ENCODE measurements around the gene SLC24A4.
"Not testable (repeated sequence)": the region's sequence is repeated elsewhere in the genome, so short reads cannot be mapped to it uniquely, and the experiment has no call there.

The SLC24A4 gene

DNA sequence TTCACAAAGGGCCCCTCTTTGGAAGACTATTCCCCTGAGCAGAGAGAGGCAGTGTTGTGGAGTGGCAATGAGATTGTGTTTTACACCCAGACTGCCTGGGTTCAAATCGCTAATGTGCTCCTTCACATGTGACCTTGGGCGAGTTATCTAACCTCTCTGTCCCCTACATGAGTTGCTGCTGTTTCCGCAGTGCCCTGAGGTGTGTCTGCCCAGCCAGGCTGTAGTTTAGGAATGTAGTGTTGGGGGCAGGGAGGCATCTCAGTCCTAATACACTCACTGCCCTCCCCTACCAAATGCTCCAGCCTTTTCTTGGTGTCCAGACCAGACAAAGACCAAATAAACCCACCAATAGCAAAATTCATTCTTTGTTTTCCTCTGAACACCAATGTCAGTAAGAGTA is 78.6 kb downstream of the SLC24A4 start:
- no peak for DNase-seq (ENCODE audit: low read depth)
- TF ChIP-seq CTCF (conservative IDR thresholded peaks at IDR 0.05; ENCODE audit: control insufficient read depth, insufficient read depth, low read depth, low read length) = no peak
- H3K4me3 ChIP-seq (ENCODE audit: control insufficient read depth, low read depth, low read length) = no peak overlapping the region

GRCh38 chr14:92402500-92402899 is 79.5 kb downstream of the SLC24A4 start:
- not testable (repeated sequence) for DNase-seq (ENCODE audit: low read depth); H3K4me3 ChIP-seq (ENCODE audit: control insufficient read depth, low read depth, low read length)

DNA sequence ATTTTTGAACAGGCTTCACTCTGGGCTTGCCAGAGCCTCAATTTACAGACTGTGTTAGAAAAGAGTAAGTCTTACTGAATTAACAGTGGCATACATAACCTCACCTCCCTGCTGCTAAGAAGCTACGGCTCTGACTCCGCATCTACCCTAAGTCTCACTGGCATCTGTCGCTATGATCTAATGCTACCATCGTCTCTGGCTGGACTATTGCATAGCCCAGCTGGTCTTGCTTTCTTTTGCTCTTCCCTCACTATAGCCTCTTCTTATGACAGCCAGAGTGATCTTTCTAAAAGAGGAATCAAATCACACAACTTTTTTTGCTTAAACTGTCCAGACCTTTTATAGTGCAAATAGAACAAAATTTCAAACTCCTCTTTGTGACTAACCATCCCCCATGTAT is 81.1 kb downstream of the SLC24A4 start:
- H3K4me3 ChIP-seq (ENCODE audit: control insufficient read depth, low read depth, low read length) = no peak overlapping the region
- no peak for DNase-seq (ENCODE audit: low read depth)
- TF ChIP-seq CTCF (conservative IDR thresholded peaks at IDR 0.05; ENCODE audit: control insufficient read depth, insufficient read depth, low read depth, low read length) = no peak

DNA sequence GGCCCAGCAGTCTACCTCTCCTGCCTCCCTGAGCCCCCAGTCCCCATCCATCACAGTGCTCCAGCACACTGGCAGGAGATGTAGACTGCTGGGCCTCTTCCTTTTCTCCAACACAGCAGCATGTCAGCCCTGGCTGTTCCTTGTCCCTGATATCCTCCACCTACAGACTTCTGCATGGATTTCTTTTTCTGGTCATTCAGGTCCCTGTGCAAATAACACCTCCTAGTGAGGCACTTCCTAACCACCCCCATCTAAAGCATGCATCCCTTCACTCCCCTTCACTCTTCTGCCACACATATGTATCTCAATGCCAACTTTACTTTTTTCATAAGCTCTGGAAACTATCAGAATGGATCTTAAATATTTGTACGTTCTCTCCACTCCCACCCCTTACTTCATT is 81.5 kb downstream of the SLC24A4 start:
- no peak for TF ChIP-seq CTCF (conservative IDR thresholded peaks at IDR 0.05; ENCODE audit: control insufficient read depth, insufficient read depth, low read depth, low read length)
- DNase-seq (ENCODE audit: low read depth) = no peak
- no peak overlapping the region for H3K4me3 ChIP-seq (ENCODE audit: control insufficient read depth, low read depth, low read length)

DNA sequence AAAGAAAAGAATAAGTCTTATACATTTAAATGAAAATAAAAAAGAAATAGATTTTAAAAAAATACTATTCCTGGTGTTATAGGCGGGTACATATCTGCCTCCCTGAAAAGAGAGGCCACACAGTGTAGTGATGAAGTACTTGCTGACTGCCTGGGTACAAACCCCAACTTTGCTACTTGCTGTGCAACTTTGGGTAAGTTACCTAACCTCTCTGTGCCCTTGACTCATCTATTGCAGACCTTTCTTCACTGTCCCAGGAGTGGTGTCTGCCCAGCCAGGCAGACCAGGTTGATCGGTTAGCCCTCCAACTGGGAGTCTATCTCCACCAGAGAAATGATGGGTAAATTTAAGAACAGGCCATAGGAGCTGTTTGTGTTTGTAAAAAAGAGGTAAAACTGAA is 82.0 kb downstream of the SLC24A4 start:
- DNase-seq (ENCODE audit: low read depth) = no peak
- no peak for TF ChIP-seq CTCF (conservative IDR thresholded peaks at IDR 0.05; ENCODE audit: control insufficient read depth, insufficient read depth, low read depth, low read length)
- H3K4me3 ChIP-seq (ENCODE audit: control insufficient read depth, low read depth, low read length) = no peak overlapping the region

GRCh38 chr14:92407410-92407809 is 84.4 kb downstream of the SLC24A4 start:
- no peak overlapping the region for H3K4me3 ChIP-seq (ENCODE audit: control insufficient read depth, low read depth, low read length)
- DNase-seq (ENCODE audit: low read depth) = no peak
- no peak for TF ChIP-seq CTCF (conservative IDR thresholded peaks at IDR 0.05; ENCODE audit: control insufficient read depth, insufficient read depth, low read depth, low read length)

- H3K4me3 ChIP-seq (ENCODE audit: control insufficient read depth, low read depth, low read length) = no peak overlapping the region
- TF ChIP-seq CTCF (conservative IDR thresholded peaks at IDR 0.05; ENCODE audit: control insufficient read depth, insufficient read depth, low read depth, low read length) = no peak
- DNase-seq (ENCODE audit: low read depth) = peak; percentile 45
These were observed 86.1 kb downstream of the SLC24A4 start for GRCh38 chr14:92409043-92409442.

Data from fibroblast of mammary gland (primary cell).